ENCODE results near the gene DNAH14.
A peak's percentile ranks its signal among the peaks of the same experiment; 100 is the strongest.
"Not testable (repeated sequence)": the region's sequence is repeated elsewhere in the genome, so short reads cannot be mapped to it uniquely, and the experiment has no call there.

Gene DNAH14

DNA sequence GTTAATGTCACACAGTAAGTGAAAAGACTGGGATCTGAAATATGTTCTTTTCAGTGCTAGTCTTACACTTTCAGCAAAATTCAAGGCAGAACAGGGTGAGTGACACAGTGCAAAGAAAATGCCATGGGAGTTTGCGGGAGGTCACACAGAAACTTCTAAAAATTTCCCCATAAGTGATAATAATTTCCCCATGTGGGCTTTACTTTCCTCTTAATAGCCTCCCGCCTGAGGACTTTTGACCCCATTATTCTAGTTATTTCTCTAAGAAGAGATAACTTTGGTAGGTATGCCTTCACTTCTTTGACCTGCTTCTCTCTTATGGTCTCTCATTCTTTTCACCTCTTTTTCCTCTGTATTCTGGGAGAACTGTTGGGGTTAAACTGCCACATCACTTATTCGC is 8.1 kb upstream of the DNAH14 start:
- DNase-seq: no peak

DNA sequence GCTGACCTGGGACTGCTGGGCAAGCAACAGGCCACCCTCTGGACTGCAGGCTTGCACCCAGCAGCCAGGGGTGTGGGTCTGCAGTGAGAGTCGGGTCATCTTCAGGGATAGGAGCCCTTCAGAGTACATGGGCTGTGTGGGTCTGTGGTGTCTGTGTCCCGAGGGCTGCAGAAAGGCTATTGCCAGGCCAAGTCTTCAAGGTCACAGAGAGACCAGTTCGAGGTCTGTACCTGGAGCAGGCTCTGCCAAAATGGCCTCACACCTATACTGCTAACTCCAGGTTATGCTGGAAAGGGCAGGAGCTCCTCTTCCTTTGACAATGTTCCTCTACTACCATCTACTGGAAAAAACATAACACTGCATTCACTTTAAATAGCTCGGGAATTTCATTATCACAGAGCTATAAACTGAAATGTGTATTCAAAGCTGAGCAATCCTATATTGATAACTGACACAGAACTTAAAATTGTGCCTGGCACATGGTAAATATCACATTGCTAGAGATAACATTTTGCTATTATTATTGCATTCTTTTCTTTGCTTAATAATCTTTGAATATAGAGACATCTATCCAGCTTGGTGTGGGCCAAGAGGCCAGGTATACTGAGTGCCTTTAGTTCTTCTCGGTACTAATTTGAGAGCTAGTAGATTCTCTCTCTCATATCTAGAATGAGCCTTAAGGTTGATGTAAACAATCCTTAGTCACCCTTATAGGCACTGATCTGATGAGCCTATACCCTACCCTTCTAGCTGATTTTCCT is 6.9 kb upstream of the DNAH14 start:
- DNase-seq: peak in 3 of 51 donors; percentile 1 to 9 (median 4)

- DNase-seq: no peak
Measured at GRCh38 chr1:224923726-224924125, 5.7 kb upstream of the DNAH14 start.

- DNase-seq: not testable (repeated sequence)
Measured at GRCh38 chr1:224927631-224928030, 1.8 kb upstream of the DNAH14 start.

- DNase-seq: no peak
Measured at GRCh38 chr1:224928906-224929305, 569 bp upstream of the DNAH14 start.

- no peak for DNase-seq
Measured at GRCh38 chr1:224931605-224932004, 2.1 kb downstream of the DNAH14 start.

GRCh38 chr1:224932607-224933249 is 3.3 kb downstream of the DNAH14 start:
- no peak for DNase-seq

GRCh38 chr1:224933584-224933983 is 4.1 kb downstream of the DNAH14 start:
- no peak for DNase-seq

GRCh38 chr1:224938652-224939051 is 9.2 kb downstream of the DNAH14 start:
- DNase-seq: no peak

DNA sequence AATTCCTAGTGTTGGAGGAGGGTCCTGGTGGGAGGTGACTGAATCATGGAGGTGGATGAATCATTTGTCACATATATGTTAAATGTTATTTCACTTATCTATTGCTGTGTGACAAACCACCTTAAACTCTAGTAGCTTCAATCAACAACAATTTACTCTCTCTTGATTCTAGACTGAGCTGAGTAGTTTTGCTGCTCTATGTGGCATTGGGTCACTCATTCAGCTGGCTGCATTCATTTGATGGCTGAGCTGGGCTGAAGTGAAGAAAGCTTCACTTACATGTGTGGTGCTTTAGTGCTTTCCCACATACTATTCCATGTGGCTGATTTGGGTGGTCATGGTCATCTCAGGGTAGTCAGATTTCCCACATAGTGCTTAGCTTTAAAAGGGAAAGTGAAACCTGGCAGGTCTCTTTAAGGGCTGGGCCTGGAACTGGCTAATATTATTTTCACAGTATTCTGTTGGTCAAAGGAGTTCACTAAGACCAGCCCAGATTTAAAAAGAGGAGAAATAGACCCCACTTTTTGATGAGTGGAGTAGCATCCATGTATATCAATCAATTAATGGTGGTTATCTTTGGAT is 10.5 kb downstream of the DNAH14 start:
- DNase-seq: no peak

DNA sequence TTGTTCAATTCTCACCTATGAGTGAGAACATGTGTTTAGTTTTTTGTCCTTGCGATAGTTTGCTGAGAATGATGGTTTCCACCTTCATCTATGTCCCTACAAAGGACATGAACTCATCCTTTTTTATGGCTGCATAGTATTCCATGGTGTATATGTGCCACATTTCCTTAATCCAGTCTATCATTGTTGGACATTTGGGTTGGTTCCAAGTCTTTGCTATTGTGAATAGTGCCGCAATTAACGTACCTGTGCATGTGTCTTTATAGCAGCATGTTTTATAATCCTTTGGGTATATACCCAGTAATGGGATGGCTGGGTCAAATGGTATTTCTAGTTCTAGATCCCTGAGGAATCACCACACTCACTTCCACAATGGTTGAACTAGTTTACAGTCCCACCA is 11.3 kb downstream of the DNAH14 start:
- DNase-seq: not testable (repeated sequence)

DNA sequence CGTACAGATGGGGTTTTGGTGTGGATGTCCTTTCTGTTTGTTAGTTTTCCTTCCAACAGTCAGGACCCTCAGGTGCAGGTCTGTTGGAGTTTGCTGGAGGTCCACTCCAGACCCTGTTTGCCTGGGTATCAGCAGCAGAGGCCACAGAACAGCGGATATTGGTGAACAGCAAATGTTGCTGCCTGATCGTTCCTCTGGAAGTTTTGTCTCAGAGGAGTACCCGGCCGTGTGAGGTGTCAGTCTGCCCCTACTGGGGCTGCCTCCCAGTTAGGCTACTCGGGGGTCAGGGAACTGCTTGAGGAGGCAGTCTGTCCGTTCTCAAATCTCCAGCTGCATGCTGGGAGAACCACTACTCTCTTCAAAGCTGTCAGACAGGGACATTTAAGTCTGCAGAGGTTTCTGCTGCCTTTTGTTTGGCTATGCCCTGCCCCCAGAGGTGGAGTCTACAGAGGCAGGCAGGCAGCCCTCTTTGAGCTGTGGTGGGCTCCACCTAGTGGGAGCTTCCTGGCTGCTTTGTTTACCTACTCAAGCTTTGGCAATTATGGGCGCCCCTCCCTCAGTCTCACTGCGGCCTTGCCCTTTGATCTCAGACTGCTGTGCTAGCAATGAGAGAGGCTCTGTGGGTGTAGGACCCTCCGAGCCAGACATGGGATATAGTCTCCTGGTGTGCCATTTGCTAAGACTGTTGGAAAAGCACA is 16.3 kb downstream of the DNAH14 start:
- not testable (repeated sequence) for DNase-seq

DNA sequence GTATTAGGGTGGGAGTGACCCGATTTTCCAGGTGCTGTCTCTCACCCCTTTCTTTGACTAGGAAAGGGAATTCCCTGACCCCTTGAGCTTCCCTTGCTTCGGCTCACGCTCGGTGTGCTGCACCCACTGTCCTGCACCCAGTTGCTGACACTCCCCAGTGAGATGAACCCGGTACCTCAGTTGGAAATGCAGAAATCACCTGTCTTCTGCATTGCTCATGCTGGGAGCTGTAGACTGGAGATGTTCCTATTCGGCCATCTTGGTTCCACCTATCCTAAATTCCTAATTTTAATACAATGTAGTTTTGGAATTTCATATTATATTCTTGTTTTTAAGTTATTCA is 16.8 kb downstream of the DNAH14 start:
- not testable (repeated sequence) for DNase-seq

DNA sequence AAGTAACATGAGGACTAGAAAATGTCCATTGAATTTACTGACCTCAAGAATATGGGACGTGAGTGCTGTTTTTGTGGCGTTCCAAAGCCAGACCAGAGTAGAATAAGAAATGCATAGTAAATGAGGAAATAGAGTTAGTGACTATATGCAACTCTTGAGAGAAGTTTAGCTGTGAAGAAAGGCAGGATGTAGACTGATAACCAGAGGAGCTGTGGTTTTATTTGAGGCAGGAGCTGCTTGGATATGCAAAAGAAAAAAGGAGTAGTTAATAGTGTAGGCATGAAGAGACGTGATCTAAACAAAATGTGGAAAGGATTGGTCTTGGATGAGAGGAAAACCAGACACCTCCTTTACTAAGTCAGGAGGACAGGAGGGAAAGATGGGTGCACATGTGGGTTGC is 28.2 kb downstream of the DNAH14 start:
- DNase-seq: no peak

DNA sequence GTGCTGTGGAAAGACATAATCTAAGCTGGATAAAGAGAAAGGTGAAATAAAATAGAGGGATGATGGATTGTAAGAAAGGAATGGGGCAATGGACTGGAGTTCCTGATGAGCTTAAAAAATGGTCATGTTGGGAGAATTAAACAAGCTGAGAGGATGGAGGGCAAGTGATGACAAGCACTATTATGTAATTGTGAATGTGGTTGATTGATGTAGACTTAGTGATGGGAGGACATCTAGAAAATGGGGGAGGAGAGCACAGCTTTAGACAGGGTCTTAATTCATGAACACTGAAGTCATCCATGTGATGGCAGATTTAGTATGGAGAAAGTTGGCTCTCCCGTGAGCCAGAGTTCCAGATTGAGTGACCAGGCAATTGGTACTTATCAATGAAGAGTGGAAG is 29.0 kb downstream of the DNAH14 start:
- DNase-seq: no peak

- no peak for DNase-seq
Measured at GRCh38 chr1:224959115-224959514, 29.6 kb downstream of the DNAH14 start.

DNA sequence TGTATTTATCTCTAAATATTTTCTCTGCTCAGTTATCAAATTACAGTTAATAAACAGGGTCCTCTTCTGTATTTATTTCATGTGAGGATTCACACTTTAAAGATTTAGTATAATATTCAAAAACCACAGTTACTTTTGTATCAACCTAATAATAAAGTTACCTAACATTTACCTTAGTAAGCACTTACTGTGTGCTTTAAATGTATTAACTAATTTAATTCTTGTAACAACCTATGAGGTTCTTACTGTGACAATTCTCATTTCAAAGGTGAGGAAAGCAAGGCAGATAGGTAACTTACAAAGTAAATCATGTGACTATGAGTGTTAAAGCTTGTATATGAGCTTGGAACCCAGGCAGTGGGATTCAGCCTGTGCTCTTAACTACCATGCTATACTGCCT is 30.2 kb downstream of the DNAH14 start:
- DNase-seq: no peak

GRCh38 chr1:224980181-224980580 is 50.7 kb downstream of the DNAH14 start:
- no peak for DNase-seq

- not testable (repeated sequence) for DNase-seq
Measured at GRCh38 chr1:224981922-224982354, 52.5 kb downstream of the DNAH14 start.

DNA sequence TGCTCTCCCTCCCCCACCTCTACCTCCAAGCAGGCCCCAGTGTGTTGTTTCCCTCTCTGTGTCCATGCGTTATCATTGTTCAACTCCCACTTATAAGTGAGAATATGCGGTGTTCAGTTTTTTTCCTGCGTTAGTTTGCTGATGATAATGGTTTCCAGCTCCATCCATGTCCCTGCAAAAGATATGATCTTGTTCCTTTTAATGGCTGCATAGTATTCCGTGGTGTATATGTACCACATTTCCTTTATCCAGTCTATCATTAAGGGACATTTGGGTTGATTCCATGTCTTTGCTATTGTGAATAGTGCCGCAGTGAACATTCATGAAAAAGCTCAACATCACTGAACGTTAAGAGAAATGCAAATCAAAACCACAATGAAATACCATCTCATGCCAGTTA is 58.6 kb downstream of the DNAH14 start:
- no peak for DNase-seq

GRCh38 chr1:224989615-224990014 is 60.1 kb downstream of the DNAH14 start:
- no peak for DNase-seq

DNA sequence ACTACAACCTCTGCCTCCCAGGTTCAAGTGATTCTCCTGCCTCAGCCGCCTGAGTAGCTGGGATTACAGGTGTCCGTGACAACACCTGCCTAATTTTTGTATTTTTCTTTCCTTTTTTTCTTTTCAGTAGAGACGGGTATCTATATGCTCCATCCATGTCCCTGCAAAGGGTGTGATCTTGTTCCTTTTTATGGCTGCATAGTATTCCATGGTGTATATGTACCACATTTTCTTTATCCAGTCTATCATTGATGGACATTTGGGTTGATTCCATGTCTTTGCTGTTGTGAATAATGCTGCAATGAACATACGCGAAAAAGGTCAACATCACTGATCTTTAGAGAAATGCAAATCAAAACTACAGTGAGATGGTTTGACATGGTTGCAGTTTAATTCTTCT is 62.1 kb downstream of the DNAH14 start:
- DNase-seq: not testable (repeated sequence)
